Uterus (tissue), 4 donors: Measurements from ENCODE around the gene TMEM215. TPM values are rescaled to one million over a fixed set of nuclear protein-coding genes. Genes with fewer than 3 reads are reported as not detected.
"Not testable (repeated sequence)": the region's sequence is repeated elsewhere in the genome, so short reads cannot be mapped to it uniquely, and the experiment has no call there.

Experiments used
- DNase-seq, 2 donors: peaks; one replicate each; pipeline ENCODE4 v3.0.0-alpha.2; 2019 to 2020
- H3K27ac ChIP-seq, 2 donors: fragments of 200-600 bp; sonication (generic); 1 replicate in 1 of 2; 2 replicates in 1 of 2; pipeline ENCODE4 v1.5.1; 2016 to 2018
- H3K27me3 ChIP-seq, 2 donors: fragments of 200-600 bp; sonication (generic); one replicate each; pipeline ENCODE4 v1.5.1; 2018 to 2019; ENCODE audit warnings: control low read depth in 1 of 2
- H3K36me3 ChIP-seq, 2 donors: fragments of 200-600 bp; sonication (generic); one replicate each; pipeline ENCODE4 v1.5.1; 2019; ENCODE audit warnings: control low read depth in 1 of 2
- H3K4me1 ChIP-seq, 2 donors: fragments of 200-600 bp; sonication (generic); one replicate each; pipeline ENCODE4 v1.5.1; 2018 to 2019; ENCODE audit warnings: control low read depth in 1 of 2
- H3K4me3 ChIP-seq, 2 donors: fragments of 200-600 bp; sonication (generic); 1 replicate in 1 of 2; 2 replicates in 1 of 2; pipeline ENCODE4 v1.5.1; 2018 to 2019; ENCODE audit warnings: mild to moderate bottlenecking in 1 of 2
- H3K9me3 ChIP-seq, 2 donors: fragments of 200-600 bp; sonication (generic); one replicate each; pipeline ENCODE4 v1.5.1; 2019; ENCODE audit warnings: control low read depth in 1 of 2
- CTCF ChIP-seq, 4 experiments: fragments of 200-600 bp in 2 of 4; fragments of 450-650 bp in 2 of 4; sonication (generic) in 2 of 4; IDR thresholded peaks; one replicate each; pipeline ENCODE4 v1.5.1; 2016 to 2019; ENCODE audit warnings: antibody characterized with exemption in 4 of 4, mild to moderate bottlenecking in 2 of 4, moderate library complexity in 1 of 4
- POLR2A ChIP-seq, 2 donors: fragments of 450-650 bp; IDR thresholded peaks; one replicate each; pipeline ENCODE4 v1.6.1; 2016; ENCODE audit warnings: antibody characterized with exemption in 2 of 2, mild to moderate bottlenecking in 1 of 2, moderate library complexity in 1 of 2
- intact Hi-C: fragments of 100-400 bp; cut with DNase I; formaldehyde crosslinking; loops from one replicate; pipeline ENCODE4 v1.15.1; 2023; ENCODE audit warnings: low total_unique reads
- total RNA-seq, 4 donors: library from RNA; depleted of rRNA in 3 of 4; stranded (reverse); fragments of >200 nt in 3 of 4; gene quantifications; one replicate each; pipeline versions ENCODE4 v1.1.0 to v1.2.4, GENCODE V29; 2014 to 2023
- donor health status: DM: yes; HTN: yes; CAD: no.

Gene TMEM215
- total RNA-seq, 4 donors from 2014 or later = 0.55 TPM; not detected in 3

GRCh38 chr9:32776201-32776600 is 7.1 kb upstream of the TMEM215 start:
- no peaks in the 10 kb centered on the region for H3K27me3 ChIP-seq
- no peak for DNase-seq
- H3K36me3 ChIP-seq = no peaks in the 10 kb centered on the region
- intact Hi-C loops = no loop called here
- H3K4me1 ChIP-seq = no peaks in the 10 kb centered on the region
- no peak overlapping the region for H3K4me3 ChIP-seq
- no peak overlapping the region for H3K27ac ChIP-seq
- TF ChIP-seq CTCF (IDR thresholded peaks at IDR 0.05) (no peak), POLR2A (IDR thresholded peaks at IDR 0.05) (no peak)
- no peaks in the 10 kb centered on the region for H3K9me3 ChIP-seq

- Histone ChIP-seq H3K27ac (no peak overlapping the region), H3K36me3 (no peaks in the 10 kb centered on the region), H3K27me3 (no peaks in the 10 kb centered on the region), H3K4me3 (no peak overlapping the region), H3K9me3 (no peaks in the 10 kb centered on the region), H3K4me1 (no peaks in the 10 kb centered on the region)
- intact Hi-C loops = no loop called here
- TF ChIP-seq POLR2A (IDR thresholded peaks at IDR 0.05) (no peak), CTCF (IDR thresholded peaks at IDR 0.05) (no peak)
- no peak for DNase-seq
These were observed 718 bp upstream of the TMEM215 start for GRCh38 chr9:32782476-32783167.

GRCh38 chr9:32787816-32788215 is 4.5 kb downstream of the TMEM215 start:
- Histone ChIP-seq H3K27ac (no peak overlapping the region), H3K27me3 (no peaks in the 10 kb centered on the region), H3K9me3 (no peaks in the 10 kb centered on the region), H3K4me3 (no peak overlapping the region), H3K4me1 (no peaks in the 10 kb centered on the region), H3K36me3 (no peaks in the 10 kb centered on the region)
- DNase-seq = no peak
- intact Hi-C loops = no loop called here
- TF ChIP-seq CTCF (IDR thresholded peaks at IDR 0.05) (no peak), POLR2A (IDR thresholded peaks at IDR 0.05) (no peak)

- intact Hi-C loops = not testable (repeated sequence)
These were observed 12.7 kb downstream of the TMEM215 start for GRCh38 chr9:32796015-32796414.

GRCh38 chr9:32801530-32801929 is 18.2 kb downstream of the TMEM215 start:
- Histone ChIP-seq H3K4me3 (no peak overlapping the region), H3K27me3 (no peaks in the 10 kb centered on the region), H3K9me3 (no peaks in the 10 kb centered on the region), H3K36me3 (no peaks in the 10 kb centered on the region), H3K4me1 (no peaks in the 10 kb centered on the region), H3K27ac (no peak overlapping the region)
- intact Hi-C loops = no loop called here
- TF ChIP-seq CTCF (IDR thresholded peaks at IDR 0.05) = no peak
- DNase-seq = no peak

More at GRCh38 chr9:32796015-32796414, 12.7 kb downstream of the TMEM215 start:
- H3K9me3 ChIP-seq, H3K27me3 ChIP-seq, DNase-seq, H3K36me3 ChIP-seq, H3K4me1 ChIP-seq, H3K27ac ChIP-seq, H3K4me3 ChIP-seq: not testable (repeated sequence)

- Histone ChIP-seq H3K27ac (no peak overlapping the region), H3K4me3 (no peak overlapping the region), H3K36me3 (no peaks in the 10 kb centered on the region), H3K4me1 (no peaks in the 10 kb centered on the region), H3K9me3 (no peaks in the 10 kb centered on the region), H3K27me3 (no peaks in the 10 kb centered on the region)
- TF ChIP-seq CTCF (IDR thresholded peaks at IDR 0.05) = no peak
- TF ChIP-seq POLR2A (IDR thresholded peaks at IDR 0.05) = no peak
- intact Hi-C loops = no loop called here
- DNase-seq = no peak
These were observed 23.9 kb downstream of the TMEM215 start for GRCh38 chr9:32807217-32807616.
